Measurements from ENCODE around the gene ABR.
"Not testable (repeated sequence)": the region's sequence is repeated elsewhere in the genome, so short reads cannot be mapped to it uniquely, and the experiment has no call there.

Gene ABR

GRCh38 chr17:1153795-1154546, 25.8 kb downstream of the ABR start:
- no peaks in the 10 kb centered on the region for H3K27me3 ChIP-seq (ENCODE audit: insufficient read depth, low read length, poor library complexity, severe bottlenecking)
- H3K9me3 ChIP-seq (ENCODE audit: insufficient read depth, low read depth, low read length): no peaks in the 10 kb centered on the region
- no peak overlapping the region for H2AFZ ChIP-seq (ENCODE audit: low read length)
- no peaks in the 10 kb centered on the region for H3K4me1 ChIP-seq (ENCODE audit: insufficient read depth, low read length, poor library complexity, severe bottlenecking)
- no peaks in the 10 kb centered on the region for H3K9me2 ChIP-seq (replicated peaks; ENCODE audit: low read depth, low read length)
- H3F3A ChIP-seq (ENCODE audit: low read depth): no peaks in the 10 kb centered on the region
- H3K79me2 ChIP-seq (ENCODE audit: insufficient read depth, low read length): no peaks in the 10 kb centered on the region
- no peaks in the 10 kb centered on the region for H4K20me1 ChIP-seq (ENCODE audit: insufficient read depth, low read length, poor library complexity, severe bottlenecking)
- no peaks in the 10 kb centered on the region for H3K36me3 ChIP-seq (ENCODE audit: insufficient read depth, low read length)
- no peak overlapping the region for H3K9ac ChIP-seq (ENCODE audit: low read depth, low read length, poor library complexity, severe bottlenecking)
- H3K4me3 ChIP-seq (ENCODE audit: low read length, poor library complexity, severe bottlenecking): no peak overlapping the region
- no peak overlapping the region for H3K4me2 ChIP-seq (ENCODE audit: low read depth, low read length, poor library complexity, severe bottlenecking)
- TF ChIP-seq CTCF (conservative IDR thresholded peaks at IDR 0.05; ENCODE audit: low read length): no peak
- no peak for TF ChIP-seq EZH2phosphoT487 (IDR thresholded peaks at IDR 0.05; ENCODE audit: borderline replicate concordance)

GRCh38 chr17:1152582-1152981, 27.2 kb downstream of the ABR start:
- not testable (repeated sequence) for H3K79me2 ChIP-seq (ENCODE audit: insufficient read depth, low read length); H3K4me1 ChIP-seq (ENCODE audit: insufficient read depth, low read length, poor library complexity, severe bottlenecking); H4K20me1 ChIP-seq (ENCODE audit: insufficient read depth, low read length, poor library complexity, severe bottlenecking); H3K9ac ChIP-seq (ENCODE audit: low read depth, low read length, poor library complexity, severe bottlenecking); H2AFZ ChIP-seq (ENCODE audit: low read length); H3K4me2 ChIP-seq (ENCODE audit: low read depth, low read length, poor library complexity, severe bottlenecking); H3F3A ChIP-seq (ENCODE audit: low read depth); H3K4me3 ChIP-seq (ENCODE audit: low read length, poor library complexity, severe bottlenecking); H3K9me2 ChIP-seq (replicated peaks; ENCODE audit: low read depth, low read length); H3K27me3 ChIP-seq (ENCODE audit: insufficient read depth, low read length, poor library complexity, severe bottlenecking); H3K36me3 ChIP-seq (ENCODE audit: insufficient read depth, low read length); H3K9me3 ChIP-seq (ENCODE audit: insufficient read depth, low read depth, low read length)

- Histone ChIP-seq H3K4me1 (ENCODE audit: insufficient read depth, low read length, poor library complexity, severe bottlenecking) (no peaks in the 10 kb centered on the region), H3K9me2 (replicated peaks; ENCODE audit: low read depth, low read length) (no peaks in the 10 kb centered on the region), H3K79me2 (ENCODE audit: insufficient read depth, low read length) (no peaks in the 10 kb centered on the region), H3F3A (ENCODE audit: low read depth) (no peaks in the 10 kb centered on the region), H3K9ac (ENCODE audit: low read depth, low read length, poor library complexity, severe bottlenecking) (no peak overlapping the region), H3K36me3 (ENCODE audit: insufficient read depth, low read length) (no peaks in the 10 kb centered on the region), H3K9me3 (ENCODE audit: insufficient read depth, low read depth, low read length) (no peaks in the 10 kb centered on the region), H3K27me3 (ENCODE audit: insufficient read depth, low read length, poor library complexity, severe bottlenecking) (no peaks in the 10 kb centered on the region), H4K20me1 (ENCODE audit: insufficient read depth, low read length, poor library complexity, severe bottlenecking) (no peaks in the 10 kb centered on the region), H2AFZ (ENCODE audit: low read length) (no peak overlapping the region), H3K4me2 (ENCODE audit: low read depth, low read length, poor library complexity, severe bottlenecking) (no peak overlapping the region), H3K4me3 (ENCODE audit: low read length, poor library complexity, severe bottlenecking) (no peak overlapping the region)
- TF ChIP-seq EZH2phosphoT487 (IDR thresholded peaks at IDR 0.05; ENCODE audit: borderline replicate concordance): no peak
- no peak for TF ChIP-seq CTCF (conservative IDR thresholded peaks at IDR 0.05; ENCODE audit: low read length)
Observed at GRCh38 chr17:1150863-1151600, 28.7 kb downstream of the ABR start.

Data from Loucy (cell line).